ENCODE data around the gene NUBPL. TPM values are rescaled to one million over a fixed set of nuclear protein-coding genes. Genes with fewer than 3 reads are reported as not detected.

NUBPL gene
- total RNA-seq, 2 experiments from 2014 or later: 9.0 to 17.5 TPM

GRCh38 chr14:31717294-31718085 lies 156.3 kb downstream of the NUBPL start:
- ChIA-PET POLR2A (interaction anchor here (0.7 kb wide), 1 partner anchor 10 kb away, joined by 3 read pairs; no protein-coding TSS in a partner anchor), CTCF (ENCODE audit: unreplicated experiment) (no interaction called here)
- Histone ChIP-seq H3K27ac (ENCODE audit: low read depth, low read length, poor library complexity, severe bottlenecking) (no peak overlapping the region), H3K79me2 (ENCODE audit: insufficient read depth, low read depth, low read length) (no peaks in the 10 kb centered on the region), H3K36me3 (ENCODE audit: insufficient read depth, low read length) (no peaks in the 10 kb centered on the region), H3K4me2 (ENCODE audit: low read length) (no peak overlapping the region), H3K9me3 (ENCODE audit: low read length) (no peaks in the 10 kb centered on the region), H3K4me1 (ENCODE audit: insufficient read depth, low read length, poor library complexity, severe bottlenecking) (no peaks in the 10 kb centered on the region), H4K20me1 (ENCODE audit: insufficient read depth, low read length) (no peaks in the 10 kb centered on the region), H3K9me2 (ENCODE audit: insufficient read depth, low read length) (no peaks in the 10 kb centered on the region), H2AFZ (ENCODE audit: low read length) (no peak overlapping the region), H3K4me3 (ENCODE audit: low read depth, low read length, poor library complexity, severe bottlenecking) (no peak overlapping the region)
- no TSS peak for BruUV-seq (replicated peaks)
- TF ChIP-seq CTCF (conservative IDR thresholded peaks at IDR 0.05; ENCODE audit: low read length) (no peak), EZH2phosphoT487 (IDR thresholded peaks at IDR 0.05; ENCODE audit: borderline replicate concordance, low read depth, low read length) (no peak)
- intact Hi-C loops (cut with micrococcal nuclease; ENCODE audit: unreplicated experiment): no loop called here
- no peak for DNase-seq (ENCODE audit: low spot score)

- no peak overlapping the region for H2AFZ ChIP-seq (ENCODE audit: low read length)
- no peaks in the 10 kb centered on the region for H3K4me1 ChIP-seq (ENCODE audit: insufficient read depth, low read length, poor library complexity, severe bottlenecking)
- H3K27ac ChIP-seq (ENCODE audit: low read depth, low read length, poor library complexity, severe bottlenecking): no peak overlapping the region
- H3K4me3 ChIP-seq (ENCODE audit: low read depth, low read length, poor library complexity, severe bottlenecking): no peak overlapping the region
- no peak overlapping the region for H3K4me2 ChIP-seq (ENCODE audit: low read length)
- CTCF ChIA-PET (ENCODE audit: unreplicated experiment): no interaction called here
- no peaks in the 10 kb centered on the region for H4K20me1 ChIP-seq (ENCODE audit: insufficient read depth, low read length)
- no peak for DNase-seq (ENCODE audit: low spot score)
- POLR2A ChIA-PET: no interaction called here
- no peaks in the 10 kb centered on the region for H3K9me2 ChIP-seq (ENCODE audit: insufficient read depth, low read length)
- no peaks in the 10 kb centered on the region for H3K9me3 ChIP-seq (ENCODE audit: low read length)
- no peaks in the 10 kb centered on the region for H3K79me2 ChIP-seq (ENCODE audit: insufficient read depth, low read depth, low read length)
- intact Hi-C loops (cut with micrococcal nuclease; ENCODE audit: unreplicated experiment): no loop called here
- BruUV-seq (replicated peaks): no TSS peak
- no peak for TF ChIP-seq EZH2phosphoT487 (IDR thresholded peaks at IDR 0.05; ENCODE audit: borderline replicate concordance, low read depth, low read length)
- TF ChIP-seq CTCF (conservative IDR thresholded peaks at IDR 0.05; ENCODE audit: low read length): no peak
- H3K36me3 ChIP-seq (ENCODE audit: insufficient read depth, low read length): no peaks in the 10 kb centered on the region
Measured at GRCh38 chr14:31718585-31718984, 157.4 kb downstream of the NUBPL start.

- H4K20me1 ChIP-seq (ENCODE audit: insufficient read depth, low read length): no peaks in the 10 kb centered on the region
- intact Hi-C loops (cut with micrococcal nuclease; ENCODE audit: unreplicated experiment): no loop called here
- POLR2A ChIA-PET: no interaction called here
- H3K9me3 ChIP-seq (ENCODE audit: low read length): no peaks in the 10 kb centered on the region
- no peak for DNase-seq (ENCODE audit: low spot score)
- H3K4me2 ChIP-seq (ENCODE audit: low read length): no peak overlapping the region
- no peak overlapping the region for H2AFZ ChIP-seq (ENCODE audit: low read length)
- TF ChIP-seq CTCF (conservative IDR thresholded peaks at IDR 0.05; ENCODE audit: low read length) (no peak), EZH2phosphoT487 (IDR thresholded peaks at IDR 0.05; ENCODE audit: borderline replicate concordance, low read depth, low read length) (no peak)
- BruUV-seq (replicated peaks): no TSS peak
- CTCF ChIA-PET (ENCODE audit: unreplicated experiment): no interaction called here
- no peaks in the 10 kb centered on the region for H3K9me2 ChIP-seq (ENCODE audit: insufficient read depth, low read length)
- H3K4me1 ChIP-seq (ENCODE audit: insufficient read depth, low read length, poor library complexity, severe bottlenecking): no peaks in the 10 kb centered on the region
- H3K79me2 ChIP-seq (ENCODE audit: insufficient read depth, low read depth, low read length): no peaks in the 10 kb centered on the region
- H3K27ac ChIP-seq (ENCODE audit: low read depth, low read length, poor library complexity, severe bottlenecking): no peak overlapping the region
- no peak overlapping the region for H3K4me3 ChIP-seq (ENCODE audit: low read depth, low read length, poor library complexity, severe bottlenecking)
- no peaks in the 10 kb centered on the region for H3K36me3 ChIP-seq (ENCODE audit: insufficient read depth, low read length)
Measured at GRCh38 chr14:31718985-31719384, 157.8 kb downstream of the NUBPL start.
